HG03097 (cell line): ENCODE measurements around the gene LRRC4B.
"Not testable (repeated sequence)": the region's sequence is repeated elsewhere in the genome, so short reads cannot be mapped to it uniquely, and the experiment has no call there.

Experiments used
- ATAC-seq: cut with Tn5 transposase; IDR thresholded peaks from one replicate; pipeline ENCODE4 v1.9.1; 2021; ENCODE audit not compliant: unreplicated experiment, low FRiP score

LRRC4B gene

DNA sequence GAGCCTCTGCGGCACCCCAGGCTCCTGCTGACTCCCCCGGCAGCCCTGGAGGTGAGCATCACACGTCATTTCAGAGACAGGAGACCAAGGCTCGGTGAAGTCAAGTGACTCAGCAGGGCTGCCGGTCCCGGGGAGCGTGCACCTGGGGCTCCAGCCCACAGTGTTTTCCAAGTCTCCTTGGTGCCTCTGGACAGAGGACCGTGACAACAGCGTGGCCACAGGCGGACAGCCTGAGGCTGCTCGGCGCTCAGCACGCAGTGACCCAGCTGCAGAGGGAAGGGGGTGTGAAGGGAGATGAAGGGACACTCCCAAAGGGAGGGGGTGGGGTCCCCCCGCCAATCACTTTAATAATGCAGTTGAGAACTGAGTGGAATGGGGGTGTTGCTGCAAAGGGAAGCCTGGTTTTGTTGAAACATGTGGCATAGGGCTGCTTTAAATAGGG, 37.0 kb downstream of the LRRC4B start:
- no peak for ATAC-seq

GRCh38 chr19:50528052-50528451, 40.2 kb downstream of the LRRC4B start:
- ATAC-seq, result not testable (repeated sequence)

- ATAC-seq, result no peak
These were observed 45.4 kb downstream of the LRRC4B start for GRCh38 chr19:50522881-50523280.

DNA sequence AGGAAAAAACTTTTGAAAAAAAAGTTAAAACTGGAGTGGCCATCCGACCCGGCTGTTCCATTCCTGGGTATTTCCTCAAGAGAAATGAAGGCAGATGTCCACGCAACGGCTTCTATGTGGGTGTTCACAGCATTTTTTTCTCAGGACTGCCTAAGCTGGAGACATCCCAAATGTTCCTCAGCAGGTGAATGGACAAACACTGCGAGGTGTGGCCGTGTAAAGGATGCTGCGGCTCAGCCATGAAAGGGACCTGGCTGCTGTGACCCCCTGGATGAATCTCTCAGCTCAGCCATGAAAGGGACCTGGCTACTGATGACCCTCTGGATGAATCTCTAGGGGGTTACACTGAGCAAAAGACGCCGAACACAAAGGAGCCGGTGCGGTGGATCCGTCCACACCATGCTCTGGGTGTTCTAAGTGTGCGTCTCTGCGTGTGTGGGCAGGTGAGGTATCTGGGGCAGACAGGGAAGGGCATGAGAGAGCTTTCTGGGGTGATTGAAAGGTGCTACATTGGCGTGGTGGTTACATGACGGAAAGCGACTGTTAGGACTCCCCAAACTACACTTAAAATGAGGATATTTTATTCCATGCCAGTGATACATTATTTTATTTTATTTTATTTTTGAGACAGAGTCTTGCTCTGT, 47.3 kb downstream of the LRRC4B start:
- ATAC-seq, result no peak

DNA sequence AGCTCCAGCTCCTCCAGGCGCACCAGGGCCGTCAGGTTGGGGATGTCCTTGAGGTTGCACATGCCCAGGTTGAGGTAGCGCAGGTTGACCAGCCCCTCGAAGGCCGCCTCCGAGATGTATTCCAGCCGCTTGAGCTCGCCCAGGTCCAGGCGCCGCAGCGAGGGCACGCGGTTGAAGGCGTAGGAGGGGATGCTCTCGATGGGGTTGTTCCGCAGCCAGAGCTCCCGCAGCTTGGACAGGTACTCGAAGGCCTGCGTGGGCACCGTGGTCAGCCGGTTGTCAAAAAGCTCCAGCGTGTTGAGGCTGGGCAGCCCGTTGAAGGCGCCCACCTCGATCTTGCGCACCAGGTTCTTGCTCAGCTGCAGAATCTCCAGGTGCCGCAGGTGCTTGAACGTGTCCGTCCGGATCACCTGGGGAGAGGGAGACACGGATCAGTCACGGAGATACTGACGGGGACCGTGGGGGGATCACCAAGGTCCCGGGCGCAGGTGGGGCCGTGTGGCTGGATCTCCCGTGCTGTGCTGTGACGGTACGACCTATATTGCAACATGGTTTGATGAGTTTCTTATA, 49.1 kb downstream of the LRRC4B start:
- no peak for ATAC-seq

DNA sequence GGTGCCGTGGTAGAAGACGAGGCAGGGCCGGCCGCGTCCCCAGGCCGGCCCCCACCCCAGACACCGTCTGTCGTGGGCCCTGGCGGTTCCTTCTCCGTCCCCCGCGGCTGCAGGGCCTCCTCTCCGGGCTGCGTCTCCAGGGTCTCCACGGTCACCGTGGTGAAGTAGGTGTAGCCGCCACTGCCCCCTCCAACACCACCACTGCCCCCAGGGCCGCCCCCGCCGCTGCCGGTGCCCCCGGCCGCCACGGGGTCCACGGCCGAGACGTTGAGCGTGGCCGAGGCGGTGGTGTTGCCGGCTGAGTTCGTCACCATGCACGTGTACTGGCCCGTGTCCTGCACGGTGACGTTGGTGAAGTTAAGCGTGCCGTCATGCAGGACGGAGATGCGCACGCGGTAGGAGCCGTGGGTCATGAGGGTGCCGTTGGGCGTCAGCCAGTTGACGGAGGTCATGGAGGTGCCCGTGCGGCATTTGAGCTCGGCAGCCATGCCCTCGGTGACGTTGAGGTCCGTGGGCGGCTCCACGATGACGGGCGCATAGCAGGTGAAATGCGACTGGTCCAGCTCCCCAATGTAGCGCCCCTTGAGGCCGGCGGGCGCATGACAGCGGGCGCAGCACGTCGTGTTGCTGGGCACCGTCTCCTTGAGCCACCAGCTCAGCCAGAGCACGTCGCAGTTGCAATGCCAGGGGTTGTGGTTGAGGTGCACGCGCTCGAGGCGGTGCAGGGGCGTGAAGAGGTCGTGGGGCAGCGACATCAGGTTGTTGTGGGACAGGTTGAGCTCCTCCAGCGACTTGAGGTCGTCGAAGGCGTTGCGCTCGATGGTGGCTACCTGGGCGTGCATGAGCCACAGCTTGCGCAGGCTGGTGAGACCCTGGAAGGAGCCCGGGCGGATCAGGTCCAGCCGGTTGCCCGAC, 49.9 kb downstream of the LRRC4B start:
- ATAC-seq, result no peak

GRCh38 chr19:50517704-50518075, 50.5 kb downstream of the LRRC4B start:
- no peak for ATAC-seq

DNA sequence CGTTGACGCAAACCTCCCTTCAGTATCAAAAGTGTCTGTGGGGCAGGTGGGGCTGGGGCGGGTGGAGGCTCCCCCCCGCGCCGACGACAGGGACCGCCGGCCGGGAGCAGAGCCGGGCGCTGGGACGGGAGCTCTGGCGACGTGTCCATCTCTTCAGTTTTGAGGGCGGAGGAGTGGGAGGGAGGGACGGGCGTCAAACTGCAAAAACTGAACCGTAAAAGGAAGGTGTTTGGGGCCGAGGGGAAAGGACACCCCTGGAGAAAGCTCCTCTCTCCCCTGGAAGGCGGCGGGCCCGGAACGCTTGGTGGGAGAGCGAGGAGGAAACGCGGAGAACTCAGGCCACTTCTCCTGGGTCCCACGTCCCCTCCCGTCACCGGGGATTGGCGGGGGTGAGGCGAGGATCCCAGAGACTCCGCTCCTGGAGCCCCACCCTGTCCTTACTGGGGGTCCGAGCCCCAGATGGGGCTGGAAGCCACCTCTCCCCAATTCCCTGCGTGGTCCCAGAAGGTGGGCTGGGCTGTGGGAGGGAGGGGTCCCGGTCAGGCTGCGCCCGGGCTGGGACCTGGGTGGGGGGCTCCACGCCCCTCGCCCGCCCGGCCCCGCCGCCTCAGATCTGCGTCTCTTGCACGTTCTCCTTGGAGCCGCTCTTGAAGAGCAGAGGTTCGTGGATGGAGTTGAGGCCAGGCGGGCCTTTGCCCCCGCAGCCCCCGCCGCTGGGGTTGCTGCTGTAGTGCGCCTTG, 51.1 kb downstream of the LRRC4B start:
- no peak for ATAC-seq

DNA sequence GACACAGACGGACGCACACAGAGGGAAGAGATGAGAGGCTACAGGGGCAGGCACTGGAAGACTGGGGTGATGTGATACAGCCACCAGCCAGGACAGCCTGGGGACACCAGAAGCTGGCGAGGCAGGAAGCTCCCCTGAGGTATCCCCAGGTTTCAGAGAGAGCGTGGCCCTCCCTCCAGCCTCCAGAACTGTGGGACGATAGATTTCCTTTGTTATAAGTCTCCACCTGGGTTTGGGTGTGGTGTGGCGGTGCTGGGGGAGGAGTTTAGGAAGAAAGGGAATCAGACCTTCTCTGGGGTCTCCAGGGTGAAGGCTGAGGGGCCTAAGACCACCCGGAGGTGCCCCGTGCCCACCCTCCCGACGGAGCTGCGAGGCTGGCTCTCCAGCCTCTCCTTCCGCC, 51.8 kb downstream of the LRRC4B start:
- ATAC-seq, result no peak

GRCh38 chr19:50515168-50515561, 53.1 kb downstream of the LRRC4B start:
- no peak for ATAC-seq

GRCh38 chr19:50514346-50515167, 53.7 kb downstream of the LRRC4B start:
- no peak for ATAC-seq

GRCh38 chr19:50513746-50514345, 54.4 kb downstream of the LRRC4B start, which contains the start of gene ASPDH:
Gene ASPDH, minus strand, starts transcription at chr19:50513913. Its CDS starts 90 bp downstream, at chr19:50513823.
- ATAC-seq, result no peak

DNA sequence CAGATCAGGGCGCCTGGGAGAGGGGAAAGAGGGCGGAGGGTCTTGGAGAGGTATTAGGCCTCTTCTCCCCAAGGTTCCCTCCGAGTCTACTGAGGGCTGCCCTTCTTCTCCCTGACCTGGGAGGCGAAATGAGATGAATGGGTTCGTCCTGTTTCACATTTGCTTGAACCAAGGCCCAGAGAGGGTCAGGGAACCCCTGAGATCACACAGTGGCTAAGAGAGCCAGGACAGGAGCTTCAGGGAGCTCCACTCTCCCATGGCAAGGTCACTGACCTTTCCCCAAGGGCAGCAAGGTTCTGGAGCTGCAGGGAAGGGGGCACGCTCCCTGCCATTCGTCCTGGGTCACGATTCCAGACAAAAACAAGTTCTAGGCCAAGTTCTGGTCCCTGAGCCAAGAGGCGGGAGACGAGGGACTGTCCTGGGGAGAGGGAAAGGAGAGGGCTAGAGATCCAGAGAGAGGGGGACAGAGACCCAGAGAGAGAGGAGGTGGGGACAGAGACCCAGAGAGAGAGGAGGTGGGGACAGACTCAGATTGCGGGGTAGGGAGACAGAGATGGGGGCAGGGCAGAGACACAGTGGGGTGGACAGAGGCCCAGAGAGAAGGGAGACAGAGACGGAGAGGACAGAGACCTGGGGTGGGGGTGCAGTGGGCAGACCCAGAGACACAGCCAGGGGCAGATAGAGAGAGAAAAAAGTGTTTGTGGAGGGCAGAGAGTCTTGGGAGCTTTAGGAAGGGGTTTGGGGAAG, 55.1 kb downstream of the LRRC4B start:
- ATAC-seq, result no peak

DNA sequence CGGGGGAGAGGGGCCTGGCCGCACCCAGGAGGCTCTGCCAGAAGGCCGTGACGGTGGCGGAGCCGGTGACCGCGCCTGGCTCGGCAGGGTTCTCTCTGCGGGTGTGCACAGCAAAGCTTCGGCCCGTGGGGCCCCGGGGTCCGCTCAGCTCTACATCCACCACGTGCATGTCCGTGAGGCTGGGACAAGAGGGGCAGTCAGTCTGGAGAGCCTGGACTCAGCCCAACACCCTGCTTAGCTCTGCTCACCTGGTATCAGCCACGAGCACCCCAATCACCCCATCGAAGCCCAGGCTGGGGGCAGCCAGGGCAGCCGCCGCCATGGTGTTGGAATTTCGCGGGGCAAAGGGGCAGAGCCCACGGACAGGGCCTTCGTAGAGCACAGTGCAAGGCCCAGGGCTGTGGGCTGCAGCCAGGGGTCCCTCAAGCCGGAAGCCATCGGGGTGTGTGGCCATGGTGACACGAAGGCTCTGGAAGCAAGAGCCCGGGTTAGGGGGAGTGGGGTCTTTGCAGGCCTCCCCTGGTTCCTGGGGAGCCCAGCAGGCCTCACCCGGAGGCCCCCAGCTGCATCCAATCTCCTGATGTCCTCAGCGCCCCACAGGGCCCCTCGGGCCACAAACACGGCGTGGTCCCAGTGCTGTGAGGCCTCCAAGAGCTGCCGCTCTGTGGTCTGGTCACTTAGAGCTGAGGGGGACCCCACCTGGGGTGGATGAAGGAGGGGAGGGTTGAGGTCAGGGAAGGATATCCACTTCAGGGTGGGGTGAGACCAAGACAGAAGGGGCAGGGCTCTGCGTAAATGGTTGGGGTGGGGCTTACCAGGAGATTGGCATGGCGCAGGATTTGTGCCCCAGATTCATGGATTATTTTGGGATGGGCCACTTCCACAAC, 55.9 kb downstream of the LRRC4B start:
- no peak for ATAC-seq

- ATAC-seq, result peak; percentile 91
These were observed 57.0 kb downstream of the LRRC4B start, which contains the start of gene JOSD2 for GRCh38 chr19:50511069-50511822. Gene JOSD2, minus strand, starts transcription at chr19:50511191. Its CDS starts 760 bp downstream, at chr19:50510431.

DNA sequence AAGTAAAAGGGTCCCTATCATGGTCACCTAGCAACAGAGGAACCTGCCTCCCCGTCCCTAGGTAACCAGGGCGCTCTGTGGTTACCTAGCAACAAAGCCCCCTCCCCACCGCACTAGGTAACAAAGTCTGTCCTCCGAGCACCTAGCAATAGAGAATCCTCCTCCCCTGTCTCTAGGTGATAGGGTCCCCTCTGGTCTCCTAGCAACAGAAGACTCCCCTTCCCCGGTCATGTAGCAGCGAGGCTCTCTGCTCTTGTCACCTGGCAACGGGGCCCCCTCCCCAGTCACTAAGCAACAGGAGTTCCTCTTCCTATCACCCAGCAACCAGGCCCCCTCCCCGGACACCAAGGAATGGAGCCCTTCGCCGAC, 57.6 kb downstream of the LRRC4B start:
- no peak for ATAC-seq

- ATAC-seq, result no peak
These were observed 58.0 kb downstream of the LRRC4B start for GRCh38 chr19:50510121-50510670.
